Measurements from ENCODE around the gene ORC4.

DNA sequence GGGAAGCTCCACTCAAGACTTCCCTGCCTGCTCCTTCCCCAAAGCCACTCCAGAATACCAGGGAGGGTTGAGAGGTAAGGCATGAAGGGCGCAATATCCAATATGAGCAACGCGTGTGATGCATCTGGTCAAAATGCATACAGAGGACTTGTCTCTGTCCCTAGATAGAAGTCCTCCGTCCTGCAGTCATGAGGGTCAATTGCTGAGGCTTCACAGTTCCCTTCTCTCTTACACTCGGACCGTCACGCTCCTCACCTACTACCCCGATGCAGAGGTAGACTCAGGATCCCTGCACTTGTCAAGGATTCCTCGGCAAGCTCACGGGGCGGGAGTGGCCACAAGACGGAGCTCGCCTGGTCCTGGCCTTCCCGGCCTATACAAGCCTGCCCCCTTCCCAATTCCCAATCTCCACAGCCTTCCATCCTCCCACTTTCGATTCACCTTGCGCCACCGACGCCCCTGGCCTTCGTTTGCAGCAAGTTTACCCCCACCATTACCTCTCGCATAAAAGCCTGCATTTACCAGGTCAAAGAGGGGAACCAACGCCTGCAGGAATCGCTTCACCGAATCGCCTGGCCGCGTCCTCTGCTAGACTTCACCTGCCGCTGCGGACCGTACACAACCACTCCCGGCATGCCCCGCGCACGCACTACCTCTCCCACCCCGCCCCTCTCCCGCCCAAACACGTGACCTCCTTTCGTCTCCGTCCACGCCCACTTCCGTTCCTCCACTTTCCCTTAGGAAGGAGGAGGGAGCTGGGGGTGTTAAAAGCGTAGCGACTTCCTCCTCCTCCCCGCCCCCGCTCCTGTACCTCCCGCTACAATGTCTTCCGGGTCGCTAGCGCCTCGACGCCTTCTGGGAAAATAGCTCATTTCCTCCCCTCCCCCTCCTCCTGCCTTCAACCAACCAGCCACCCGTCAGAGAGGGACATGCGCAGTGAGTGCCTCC lies at the start of gene ORC4:
- no peak for TF ChIP-seq GATA3 (IDR thresholded peaks at IDR 0.05; ENCODE audit: low read depth, low read length)
- no peak for TF ChIP-seq GATA2 (IDR thresholded peaks at IDR 0.05; ENCODE audit: low read depth, low read length)
